Gastrocnemius medialis (tissue), 4 donors: ENCODE results near the gene NUDT6. TPM values are rescaled to one million over a fixed set of nuclear protein-coding genes. Genes with fewer than 3 reads are reported as not detected.

Experiments used
- ATAC-seq, 2 donors: fragments of 150-250 bp; one replicate each; pipeline ENCODE4 v1.9.1; 2016
- DNase-seq, 2 donors: peaks; one replicate each; pipeline ENCODE4 v3.0.0-alpha.2; 2019
- H3K27ac ChIP-seq, 4 donors: fragments of 200-600 bp; sonication (generic); 1 replicate in 1 of 4; 2 replicates in 3 of 4; pipeline ENCODE4 v1.5.1; 2016 to 2018; ENCODE audit warnings: mild to moderate bottlenecking in 2 of 4, moderate library complexity in 1 of 4
- H3K27me3 ChIP-seq, 3 donors: fragments of 200-600 bp; sonication (generic) in 2 of 3; 1 replicate in 1 of 3; 2 replicates in 2 of 3; pipeline versions ENCODE4 v1.5.1 to v1.6.0; 2016 to 2019; ENCODE audit warnings: mild to moderate bottlenecking in 1 of 3, moderate library complexity in 1 of 3
- H3K36me3 ChIP-seq, 2 donors: fragments of 200-600 bp; sonication (generic) in 1 of 2; one replicate each; pipeline ENCODE4 v1.5.1; 2017 to 2018
- H3K4me1 ChIP-seq, 2 donors: fragments of 200-600 bp; sonication (generic) in 1 of 2; one replicate each; pipeline ENCODE4 v1.5.1; 2016 to 2017; ENCODE audit warnings: mild to moderate bottlenecking in 2 of 2
- H3K4me3 ChIP-seq, 4 donors: fragments of 200-600 bp; sonication (generic) in 3 of 4; 1 replicate in 1 of 4; 2 replicates in 3 of 4; pipeline ENCODE4 v1.5.1; 2016 to 2019; ENCODE audit warnings: mild to moderate bottlenecking in 2 of 4
- H3K9me3 ChIP-seq, 3 donors: fragments of 200-600 bp; sonication (generic) in 2 of 3; 1 replicate in 1 of 3; 2 replicates in 2 of 3; pipeline ENCODE4 v1.5.1; 2016 to 2019
- POLR2A ChIP-seq, 2 donors: fragments of 450-650 bp; IDR thresholded peaks; one replicate each; pipeline ENCODE4 v1.6.1; 2017; ENCODE audit warnings: antibody characterized with exemption in 2 of 2, mild to moderate bottlenecking in 2 of 2, moderate library complexity in 2 of 2
- in situ Hi-C, 4 donors: fragments of 200-750 bp; cut with MboI; loops; one replicate each; pipeline versions ENCODE4 v1.15.0 to v1.8.0; 2017; ENCODE audit warnings: low sequenced_read_pairs in 4 of 4
- intact Hi-C: fragments of 100-400 bp; cut with DNase I; formaldehyde crosslinking; loops from one replicate; pipeline ENCODE4 v1.15.1; 2023; ENCODE audit warnings: low total_unique reads
- total RNA-seq, 4 donors: library from RNA; depleted of rRNA; stranded (reverse); fragments of >200 nt; gene quantifications; one replicate each; pipeline versions ENCODE4 v1.1.0 to v1.2.3, GENCODE V29; 2016
- TF ChIP-seq, protein P1 (sequence below), 5 experiments: fragments of 450-650 bp in 3 of 5; fragments of 200-600 bp in 2 of 5; sonication (generic) in 2 of 5; IDR thresholded peaks in 4 of 5; conservative IDR thresholded peaks in 1 of 5; 1 replicate in 4 of 5; 2 replicates in 1 of 5; pipeline ENCODE4 v1.5.1; 2016 to 2019; ENCODE audit warnings: antibody characterized with exemption in 5 of 5, mild to moderate bottlenecking in 3 of 5, moderate library complexity in 3 of 5

The NUDT6 gene
- total RNA-seq, 4 donors from 2014 or later = 2.0 to 4.0 (median 2.6) TPM

DNA sequence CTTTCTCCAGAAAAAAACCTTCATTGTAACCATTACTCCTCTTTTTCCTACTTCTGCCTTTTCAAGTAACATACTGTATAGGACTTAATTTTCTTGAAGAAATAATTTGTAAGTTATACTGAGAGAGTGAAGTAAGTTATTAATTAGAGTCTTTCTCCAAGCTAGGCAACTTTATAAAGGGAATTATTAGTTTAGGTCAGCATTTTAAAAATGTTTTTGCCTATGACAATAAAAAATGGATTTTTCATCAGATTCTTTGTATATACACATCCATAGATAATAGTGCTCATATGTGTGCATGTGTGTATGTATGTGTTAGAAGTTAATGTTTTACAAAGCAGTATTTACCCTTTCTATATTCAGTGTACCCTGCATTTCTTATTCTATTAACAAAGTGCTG is 10.4 kb upstream of the NUDT6 start:
- in situ Hi-C loops = no loop called here
- H3K36me3 ChIP-seq = peaks cover 6 to 37% of the 10 kb centered on the region in 2 donors
- intact Hi-C loops = no loop called here

DNA sequence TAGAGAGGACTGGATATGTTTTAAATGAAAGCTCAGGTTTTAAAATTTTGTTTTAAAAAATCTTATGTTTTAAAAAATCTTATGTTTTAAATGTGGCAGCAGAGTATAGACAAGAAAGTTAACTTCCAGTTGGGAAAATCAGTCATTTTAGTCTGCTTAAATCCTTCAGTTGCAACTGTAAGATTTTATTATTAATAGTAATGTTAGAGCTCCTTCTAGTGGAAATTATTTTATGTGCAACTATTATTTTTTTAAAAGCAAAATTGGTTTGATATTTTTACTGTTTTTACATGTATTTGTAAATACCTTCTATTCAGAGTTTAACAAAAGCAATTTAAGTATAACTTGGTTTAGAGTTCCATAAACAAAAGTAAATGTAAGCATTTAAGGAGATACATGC is 8.5 kb upstream of the NUDT6 start:
- Histone ChIP-seq H3K27me3 (no peaks in the 10 kb centered on the region), H3K36me3 (peaks cover 6 to 29% of the 10 kb centered on the region in 2 donors), H3K27ac (no peak overlapping the region), H3K4me3 (no peak overlapping the region), H3K4me1 (peaks cover 0 to 4% of the 10 kb centered on the region in 2 donors), H3K9me3 (no peaks in the 10 kb centered on the region)
- intact Hi-C loops = loop anchor here (1.0 kb wide), 1 partner anchor 173 kb away; no protein-coding TSS in a partner anchor
- DNase-seq (no peak), ATAC-seq (no peak)
- in situ Hi-C loops = no loop called here
- TF ChIP-seq, protein P1, sequence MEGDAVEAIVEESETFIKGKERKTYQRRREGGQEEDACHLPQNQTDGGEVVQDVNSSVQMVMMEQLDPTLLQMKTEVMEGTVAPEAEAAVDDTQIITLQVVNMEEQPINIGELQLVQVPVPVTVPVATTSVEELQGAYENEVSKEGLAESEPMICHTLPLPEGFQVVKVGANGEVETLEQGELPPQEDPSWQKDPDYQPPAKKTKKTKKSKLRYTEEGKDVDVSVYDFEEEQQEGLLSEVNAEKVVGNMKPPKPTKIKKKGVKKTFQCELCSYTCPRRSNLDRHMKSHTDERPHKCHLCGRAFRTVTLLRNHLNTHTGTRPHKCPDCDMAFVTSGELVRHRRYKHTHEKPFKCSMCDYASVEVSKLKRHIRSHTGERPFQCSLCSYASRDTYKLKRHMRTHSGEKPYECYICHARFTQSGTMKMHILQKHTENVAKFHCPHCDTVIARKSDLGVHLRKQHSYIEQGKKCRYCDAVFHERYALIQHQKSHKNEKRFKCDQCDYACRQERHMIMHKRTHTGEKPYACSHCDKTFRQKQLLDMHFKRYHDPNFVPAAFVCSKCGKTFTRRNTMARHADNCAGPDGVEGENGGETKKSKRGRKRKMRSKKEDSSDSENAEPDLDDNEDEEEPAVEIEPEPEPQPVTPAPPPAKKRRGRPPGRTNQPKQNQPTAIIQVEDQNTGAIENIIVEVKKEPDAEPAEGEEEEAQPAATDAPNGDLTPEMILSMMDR (IDR thresholded peaks at IDR 0.05 in 4 of 5, conservative IDR thresholded peaks at IDR 0.05 in 1 of 5) = peak in 4 of 5 experiments; percentile 18 to 65 (median 42)
- no peak for TF ChIP-seq POLR2A (IDR thresholded peaks at IDR 0.05)

More for the DNA sequence above, 10.4 kb upstream of the NUDT6 start:
- Histone ChIP-seq H3K9me3 (no peaks in the 10 kb centered on the region), H3K4me3 (no peak overlapping the region), H3K27ac (no peak overlapping the region), H3K27me3 (no peaks in the 10 kb centered on the region), H3K4me1 (no peaks in the 10 kb centered on the region)
- TF ChIP-seq, protein P1 (IDR thresholded peaks at IDR 0.05 in 4 of 5, conservative IDR thresholded peaks at IDR 0.05 in 1 of 5) = no peak
- TF ChIP-seq POLR2A (IDR thresholded peaks at IDR 0.05) = no peak
- ATAC-seq = no peak
- DNase-seq = no peak

DNA sequence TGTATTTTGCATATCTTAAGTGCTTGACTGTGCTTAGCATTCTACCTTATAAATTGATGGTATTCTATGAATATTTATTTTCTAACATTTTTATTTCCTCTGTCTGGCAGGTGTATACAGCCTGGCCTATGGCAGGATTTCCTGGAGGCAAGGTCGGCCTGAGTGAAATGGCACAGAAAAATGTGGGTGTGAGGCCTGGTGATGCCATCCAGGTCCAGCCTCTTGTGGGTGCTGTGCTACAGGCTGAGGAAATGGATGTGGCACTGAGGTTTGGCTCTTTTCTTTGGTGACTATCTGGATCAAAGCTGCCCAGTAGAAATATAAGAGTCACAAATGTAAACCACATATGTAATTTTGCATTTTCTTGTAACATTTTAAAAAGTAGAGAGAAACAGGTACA is 6.5 kb upstream of the NUDT6 start:
- Histone ChIP-seq H3K27me3 (no peaks in the 10 kb centered on the region), H3K4me1 (peaks cover 3 to 9% of the 10 kb centered on the region in 2 donors), H3K36me3 (peaks cover 0 to 18% of the 10 kb centered on the region in 2 donors), H3K9me3 (no peaks in the 10 kb centered on the region), H3K4me3 (no peak overlapping the region), H3K27ac (no peak overlapping the region)
- ATAC-seq (no peak), DNase-seq (no peak)
- in situ Hi-C loops = loop anchor here in 3 of 4 donors (5.0 to 10.0 kb wide), 3 partner anchors 167 to 177 kb away; no protein-coding TSS in a partner anchor
- intact Hi-C loops = no loop called here
- TF ChIP-seq, protein P1 (IDR thresholded peaks at IDR 0.05 in 4 of 5, conservative IDR thresholded peaks at IDR 0.05 in 1 of 5) = no peak
- TF ChIP-seq POLR2A (IDR thresholded peaks at IDR 0.05) = no peak

DNA sequence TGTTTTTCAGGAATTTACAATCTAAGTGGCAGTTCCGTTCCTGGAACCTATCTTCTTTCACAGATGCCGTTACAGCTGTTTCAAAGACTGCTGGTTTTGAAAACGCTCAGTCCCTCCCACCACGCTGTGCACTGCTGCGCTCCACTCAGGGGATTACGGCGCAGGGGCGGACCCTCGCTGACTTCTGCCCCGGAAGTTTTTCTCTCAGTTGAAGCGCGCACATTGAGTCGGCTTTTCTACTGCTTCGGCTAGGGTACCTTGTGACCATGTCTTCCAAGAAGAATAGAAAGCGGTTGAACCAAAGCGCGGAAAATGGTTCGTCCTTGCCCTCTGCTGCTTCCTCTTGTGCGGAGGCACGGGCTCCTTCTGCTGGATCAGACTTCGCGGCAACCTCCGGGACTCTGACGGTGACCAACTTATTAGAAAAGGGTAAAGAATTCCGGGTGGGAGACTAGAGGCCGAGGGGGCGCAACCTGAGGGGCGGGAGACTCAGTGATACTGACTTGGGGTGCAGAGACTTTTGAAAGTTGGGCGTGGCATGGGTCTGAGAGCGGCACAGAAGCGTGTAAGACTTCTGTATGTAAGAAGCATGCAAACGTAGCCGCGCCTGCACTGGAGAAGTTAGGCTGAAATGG is 597 bp upstream of the NUDT6 start:
- in situ Hi-C loops (loop anchor here in 1 of 4 donors (10.0 kb wide), 1 partner anchor 168 kb away; no protein-coding TSS in a partner anchor), intact Hi-C loops (loop anchor here (1.0 to 5.0 kb wide), 2 partner anchors 96 to 191 kb away; partner anchors contain the start of genes BBS12 and FGF2)
- H3K36me3 ChIP-seq = no peaks in the 10 kb centered on the region
- no peaks in the 10 kb centered on the region for H3K27me3 ChIP-seq
- peaks cover 13 to 24% of the 10 kb centered on the region in 2 donors for H3K4me1 ChIP-seq
- H3K4me3 ChIP-seq = peak overlapping the region; percentile 86 to 94 (median 92)
- peak overlapping the region; percentile 77 to 83 (median 81) for H3K27ac ChIP-seq
- ATAC-seq = peak; percentile 91 to 95
- DNase-seq = peak; percentile 68 to 69
- no peak for TF ChIP-seq POLR2A (IDR thresholded peaks at IDR 0.05)
- TF ChIP-seq, protein P1 (IDR thresholded peaks at IDR 0.05 in 4 of 5, conservative IDR thresholded peaks at IDR 0.05 in 1 of 5) = no peak
- H3K9me3 ChIP-seq = no peaks in the 10 kb centered on the region
